NCI-H748 treated with DMSO at 0.1 percent for 48 hours (cell line): ENCODE measurements around the gene KLHDC7B.
"Not testable (repeated sequence)": the region's sequence is repeated elsewhere in the genome, so short reads cannot be mapped to it uniquely, and the experiment has no call there.

Source experiments
- DNase-seq: peaks from one replicate; lab custom pipeline; 2025; lab: John Stamatoyannopoulos, UW

Gene KLHDC7B

GRCh38 chr22:50517495-50518260 is 28.0 kb upstream of the KLHDC7B start:
- DNase-seq: no peak

DNA sequence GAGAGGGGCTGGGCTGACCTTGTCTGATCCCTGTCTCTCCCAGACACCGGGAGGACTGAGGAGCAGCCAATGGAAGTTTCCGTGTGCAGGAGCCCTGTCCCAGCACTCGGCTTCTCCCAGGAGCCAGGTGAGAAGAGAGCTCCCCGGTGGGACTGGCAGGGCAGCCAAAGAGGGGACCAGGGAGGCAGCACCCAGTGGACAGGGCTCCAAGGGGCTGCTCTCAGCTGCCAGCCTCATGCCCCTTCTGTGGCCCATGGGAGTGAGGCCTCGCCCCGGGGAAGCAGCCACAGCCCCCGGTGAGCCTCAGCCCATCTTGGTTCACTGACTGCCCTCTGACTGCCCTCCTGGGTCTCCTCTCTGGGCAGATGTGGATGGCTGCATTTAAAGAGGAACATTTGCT is 27.1 kb upstream of the KLHDC7B start:
- DNase-seq: no peak

DNA sequence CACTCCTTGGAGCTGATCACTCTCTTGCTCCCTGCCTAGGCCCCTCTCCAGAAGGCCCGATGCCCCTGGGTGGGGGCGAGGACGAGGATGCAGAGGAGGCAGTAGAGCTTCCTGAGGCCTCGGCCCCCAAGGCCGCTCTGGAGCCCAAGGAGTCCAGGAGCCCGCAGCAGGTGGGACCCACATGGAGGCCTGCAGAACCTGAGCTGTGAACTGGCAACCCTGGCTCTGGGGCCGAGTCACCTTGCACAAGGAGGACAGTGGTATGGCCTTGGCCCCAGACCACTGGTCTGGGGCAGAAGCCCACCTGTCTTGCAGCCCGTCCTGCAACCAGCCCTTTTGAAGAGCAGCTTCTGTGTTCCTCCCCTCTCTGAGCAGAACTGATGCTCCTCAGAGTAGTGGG is 26.5 kb upstream of the KLHDC7B start:
- no peak for DNase-seq

- not testable (repeated sequence) for DNase-seq
Measured at GRCh38 chr22:50520184-50520583, 25.5 kb upstream of the KLHDC7B start.

DNA sequence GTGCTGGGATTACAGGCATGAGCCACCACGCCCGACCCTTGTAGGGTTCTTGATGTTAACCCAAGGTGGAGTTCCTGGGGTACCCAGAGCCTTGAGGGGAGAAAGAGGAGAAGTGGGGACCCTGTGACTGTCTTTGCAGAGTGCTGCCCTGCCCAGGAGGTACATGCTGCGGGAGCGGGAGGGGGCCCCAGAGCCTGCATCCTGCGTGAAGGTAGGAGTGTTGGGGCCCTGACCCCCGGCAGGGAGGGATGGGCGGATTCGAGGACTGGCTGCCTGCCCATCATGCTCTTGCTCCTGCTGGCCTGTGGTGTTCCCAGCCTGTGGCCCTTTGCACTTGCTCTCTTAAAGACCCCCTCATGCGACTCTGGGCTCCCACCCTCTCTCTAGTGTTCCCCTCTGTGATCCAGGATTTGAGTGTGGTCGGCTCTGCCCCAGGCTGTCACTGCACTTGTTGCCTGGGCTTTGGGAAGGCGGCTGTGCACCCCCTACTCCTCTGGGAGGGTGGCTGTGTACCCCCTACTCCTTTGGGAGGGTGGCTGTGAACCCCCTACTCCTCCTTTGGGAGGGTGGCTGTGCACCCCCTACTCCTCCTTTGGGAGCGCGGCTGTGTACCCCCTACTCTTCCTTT is 24.8 kb upstream of the KLHDC7B start:
- DNase-seq: no peak

- no peak for DNase-seq
Measured at GRCh38 chr22:50521710-50522109, 24.0 kb upstream of the KLHDC7B start.

- no peak for DNase-seq
Measured at GRCh38 chr22:50522208-50522805, 23.4 kb upstream of the KLHDC7B start.

DNA sequence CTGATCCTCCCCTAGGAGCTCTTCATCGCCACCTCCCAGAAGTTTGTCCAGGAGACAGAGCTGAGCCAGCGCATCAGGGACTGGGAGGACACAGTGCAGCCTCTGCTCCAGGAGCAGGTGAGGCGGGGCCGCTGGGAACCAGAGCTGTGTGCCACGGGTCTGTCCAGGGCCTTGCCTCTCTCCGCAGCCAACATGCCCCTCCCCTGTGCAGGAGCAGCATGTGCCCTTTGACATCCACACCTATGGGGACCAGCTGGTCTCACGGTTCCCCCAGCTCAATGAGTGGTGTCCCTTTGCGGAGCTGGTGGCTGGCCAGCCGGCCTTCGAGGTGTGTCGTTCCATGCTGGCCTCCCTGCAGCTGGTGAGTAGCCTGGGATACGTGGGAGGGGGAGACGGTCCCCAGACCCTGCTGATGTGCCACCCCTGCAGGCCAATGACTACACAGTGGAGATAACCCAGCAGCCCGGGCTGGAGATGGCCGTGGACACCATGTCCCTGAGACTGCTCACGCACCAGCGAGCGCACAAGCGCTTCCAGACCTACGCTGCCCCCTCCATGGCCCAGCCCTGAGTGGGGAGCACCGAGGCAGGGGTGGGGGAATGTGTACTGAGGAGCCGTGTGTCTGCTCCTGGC is 22.8 kb upstream of the KLHDC7B start:
- no peak for DNase-seq

GRCh38 chr22:50523458-50523805 is 22.3 kb upstream of the KLHDC7B start:
- DNase-seq: no peak

GRCh38 chr22:50523806-50524675 is 21.7 kb upstream of the KLHDC7B start:
- no peak for DNase-seq

DNA sequence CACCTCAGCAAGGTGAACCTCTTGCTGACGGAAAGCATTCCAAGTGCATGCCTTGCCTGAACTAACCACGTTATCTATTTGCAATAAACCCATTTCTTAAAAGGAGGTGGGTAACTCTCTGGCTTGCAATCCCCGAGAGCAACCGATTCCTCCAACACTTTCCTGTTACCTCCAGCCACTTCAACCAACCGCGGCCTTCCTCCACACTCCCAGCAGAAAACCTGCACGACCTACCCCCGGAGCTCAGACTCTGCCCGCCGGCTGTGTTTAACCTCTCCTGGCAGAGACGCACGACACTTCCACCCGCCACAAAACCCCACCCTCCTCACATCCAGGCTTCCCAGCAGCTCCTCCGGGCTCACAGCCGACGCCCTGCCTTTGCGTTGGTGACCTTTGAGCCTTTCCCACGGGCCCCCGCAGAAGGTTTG is 21.0 kb upstream of the KLHDC7B start:
- no peak for DNase-seq

GRCh38 chr22:50525104-50525857 is 20.4 kb upstream of the KLHDC7B start, which contains the start of gene SCO2:
TSS of gene SCO2 (minus strand) at chr22:50525598. CDS start at chr22:50524411, 1,187 bp downstream.
- DNase-seq: peak; percentile 95

DNA sequence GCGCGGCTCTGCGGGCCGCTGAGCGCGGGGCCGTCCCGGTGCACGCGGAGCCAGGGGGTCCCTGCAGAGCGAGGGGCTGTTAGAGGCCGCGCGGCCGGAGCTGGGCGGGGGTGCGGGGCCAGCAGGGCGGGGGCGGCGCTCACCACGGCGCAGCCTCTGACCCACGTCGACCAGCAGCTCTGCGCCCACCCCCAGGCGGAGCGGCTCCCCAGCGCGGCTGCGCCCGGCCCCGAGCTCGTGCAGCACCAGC is 19.9 kb upstream of the KLHDC7B start:
- DNase-seq: no peak

DNA sequence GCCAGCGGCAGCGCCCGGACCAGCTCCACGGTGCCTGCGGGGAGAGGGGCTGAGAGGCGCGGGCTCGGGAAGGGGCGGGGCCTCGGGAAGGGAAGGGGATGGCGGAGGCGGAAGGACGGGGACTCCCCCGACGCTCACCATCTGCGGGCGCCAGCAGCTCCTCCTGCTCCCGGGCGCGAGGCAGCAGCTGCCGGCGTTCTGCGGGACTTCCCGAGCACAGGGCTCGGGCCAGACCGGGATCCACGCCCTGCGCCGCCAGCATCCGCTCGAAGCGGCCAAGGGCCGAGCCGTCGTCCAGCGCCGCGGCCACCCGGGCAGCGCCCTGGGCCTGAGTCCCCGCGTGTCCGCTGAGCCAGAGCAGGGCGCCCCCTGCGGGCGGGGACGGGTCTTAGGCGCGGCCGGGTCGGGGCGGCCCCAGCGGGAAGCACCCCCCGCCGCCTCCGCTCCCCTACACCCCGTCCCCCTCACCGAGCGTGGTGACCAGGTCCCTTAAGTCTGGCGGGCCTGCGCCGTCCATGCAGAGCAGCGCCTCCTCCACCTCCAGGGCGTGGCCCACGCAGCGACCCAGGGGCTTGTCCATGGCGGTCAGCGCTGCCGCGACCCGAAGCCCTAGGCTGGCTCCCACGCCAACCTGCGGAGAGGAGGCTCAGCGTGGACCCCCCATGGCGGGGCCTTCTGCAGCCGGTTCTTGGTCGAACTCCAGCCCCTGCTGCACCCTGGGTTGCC is 19.4 kb upstream of the KLHDC7B start:
- DNase-seq: peak; percentile 30

GRCh38 chr22:50526834-50527801 is 18.6 kb upstream of the KLHDC7B start:
- no peak for DNase-seq

- no peak for DNase-seq
Measured at GRCh38 chr22:50527921-50528681, 17.6 kb upstream of the KLHDC7B start.

- DNase-seq: no peak
Measured at GRCh38 chr22:50528682-50529415, 16.9 kb upstream of the KLHDC7B start.

DNA sequence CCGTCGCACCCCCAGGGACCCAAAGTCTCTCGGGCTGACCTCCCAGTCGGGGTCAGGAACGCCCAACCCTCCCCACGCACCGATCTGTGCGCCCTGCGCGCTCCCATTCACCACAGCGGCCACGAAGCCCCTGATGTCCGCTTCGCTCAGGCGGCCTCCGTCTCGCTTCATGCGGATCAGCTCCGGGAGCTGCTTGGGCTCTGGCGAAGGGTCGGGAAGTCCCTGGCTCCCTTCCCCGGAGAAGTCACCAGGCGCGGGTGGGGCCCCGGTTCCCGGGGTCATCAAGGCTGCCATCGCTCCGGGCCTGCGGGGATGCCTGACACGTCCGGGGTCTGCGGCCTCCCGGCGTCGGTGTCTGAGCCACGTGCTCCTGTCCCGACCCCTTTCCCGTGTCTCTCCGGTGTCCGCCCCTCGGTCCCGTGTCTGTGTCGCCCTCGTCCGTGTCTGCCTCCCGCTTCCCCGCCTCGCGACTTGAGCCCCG is 16.2 kb upstream of the KLHDC7B start:
- DNase-seq: no peak
